GM12891 (cell line): ENCODE results near the gene GRIFIN.
"Not testable (repeated sequence)": the region's sequence is repeated elsewhere in the genome, so short reads cannot be mapped to it uniquely, and the experiment has no call there.

Source experiments
- DNase-seq: peaks from one replicate; pipeline ENCODE4 v3.0.0; 2011; ENCODE audit warnings: low spot score; ENCODE audit not compliant: insufficient read length
- FAIRE-seq: peaks from 2 replicates; lab custom pipeline; 2011; peaks lifted over from hg19 to GRCh38; lab: Jason Lieb, UNC
- PAX5 ChIP-seq: IDR thresholded peaks from 2 replicates; pipeline ENCODE4 v1.6.1; 2011; ENCODE audit warnings: low read length, moderate library complexity, mild to moderate bottlenecking; ENCODE audit not compliant: insufficient read depth, severe bottlenecking
- POLR2A ChIP-seq: IDR thresholded peaks from 2 replicates; pipeline ENCODE4 v1.6.1; 2011; ENCODE audit warnings: low read depth, low read length, control low read depth
- POLR2AphosphoS5 ChIP-seq: IDR thresholded peaks from 2 replicates; pipeline ENCODE4 v1.6.1; 2011; ENCODE audit warnings: low read depth, low read length, control low read depth
- POU2F2 ChIP-seq: IDR thresholded peaks from 2 replicates; pipeline ENCODE4 v1.6.1; 2011; ENCODE audit warnings: low read depth, mild to moderate bottlenecking, control low read depth, low read length, moderate library complexity
- SPI1 ChIP-seq: IDR thresholded peaks from 2 replicates; pipeline ENCODE4 v1.6.1; 2011; ENCODE audit warnings: low read depth, low read length, control low read depth
- TAF1 ChIP-seq: IDR thresholded peaks from 2 replicates; pipeline ENCODE4 v1.6.1; 2011; ENCODE audit warnings: low read depth, low read length, control low read depth

Gene GRIFIN

DNA sequence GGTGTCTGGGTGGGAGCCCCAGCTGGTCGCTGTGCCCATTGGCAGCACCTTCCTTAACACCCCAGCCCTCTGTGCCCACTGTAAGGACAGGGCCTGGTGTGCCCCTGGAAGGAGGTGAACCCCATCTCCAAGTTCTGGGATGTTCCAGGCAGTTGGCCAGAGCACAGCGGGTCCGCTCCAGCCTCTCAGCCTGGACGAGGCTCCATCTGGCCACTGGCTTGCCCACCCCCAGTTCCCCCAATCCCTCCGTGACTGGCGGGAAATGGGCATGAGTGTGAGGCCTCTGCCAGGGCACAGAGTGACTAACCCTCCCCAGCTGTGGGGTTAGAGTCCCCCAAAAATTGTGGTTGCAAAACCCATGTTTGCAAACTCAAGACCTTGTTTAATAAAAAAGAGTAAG lies 15.6 kb downstream of the GRIFIN start:
- TF ChIP-seq PAX5 (no peak), TAF1 (no peak), POLR2AphosphoS5 (no peak), POLR2A (no peak), POU2F2 (no peak), SPI1 (no peak)

DNA sequence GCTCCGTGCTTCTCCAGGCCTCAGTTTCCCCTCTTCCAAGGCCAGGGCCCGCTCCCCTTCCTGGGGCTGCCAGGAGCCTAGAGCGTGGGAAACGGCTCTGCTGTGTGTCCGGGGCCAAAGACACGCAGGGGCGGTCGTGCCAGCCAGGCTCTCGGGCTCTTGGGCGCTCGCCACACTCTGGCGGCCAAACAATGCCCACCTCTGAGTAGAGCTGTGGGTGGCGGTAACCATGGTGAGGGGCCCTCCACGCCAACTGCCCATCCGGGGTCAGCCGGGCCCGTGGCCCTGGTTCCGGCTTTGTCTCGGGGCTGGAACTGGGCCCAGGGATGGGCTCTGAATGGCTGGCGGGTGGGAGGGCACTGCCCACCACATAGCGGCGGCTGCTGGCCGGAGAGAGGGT lies 16.0 kb downstream of the GRIFIN start:
- no peak for FAIRE-seq
- TF ChIP-seq PAX5 = no peak
- DNase-seq = no peak

More for the DNA sequence above, 15.6 kb downstream of the GRIFIN start:
- FAIRE-seq (no peak), DNase-seq (no peak)

DNA sequence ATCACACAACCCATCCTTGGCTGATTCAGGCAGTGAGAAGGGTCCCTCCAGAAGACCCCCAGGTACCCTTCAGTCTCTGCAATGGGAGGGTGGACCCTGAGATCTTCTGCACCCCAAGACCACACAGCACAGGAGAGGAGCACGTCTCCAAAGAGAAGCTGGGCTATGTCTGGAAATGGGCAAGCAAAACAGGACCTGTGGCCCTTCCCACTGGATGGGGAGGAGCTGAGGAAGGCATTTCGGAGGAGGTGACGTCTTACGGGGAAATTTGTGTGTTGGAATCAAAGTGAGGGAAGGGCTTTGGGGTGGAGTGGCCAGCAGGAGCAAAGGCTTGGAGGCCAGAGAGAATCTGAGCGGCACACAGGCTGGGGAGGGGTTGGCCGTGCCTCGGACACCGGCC lies 16.5 kb downstream of the GRIFIN start:
- DNase-seq (no peak), FAIRE-seq (no peak)
- TF ChIP-seq TAF1 = no peak
- TF ChIP-seq POU2F2 = no peak
- no peak for TF ChIP-seq POLR2AphosphoS5
- TF ChIP-seq SPI1 = no peak
- TF ChIP-seq POLR2A = no peak
- TF ChIP-seq PAX5 = no peak

DNA sequence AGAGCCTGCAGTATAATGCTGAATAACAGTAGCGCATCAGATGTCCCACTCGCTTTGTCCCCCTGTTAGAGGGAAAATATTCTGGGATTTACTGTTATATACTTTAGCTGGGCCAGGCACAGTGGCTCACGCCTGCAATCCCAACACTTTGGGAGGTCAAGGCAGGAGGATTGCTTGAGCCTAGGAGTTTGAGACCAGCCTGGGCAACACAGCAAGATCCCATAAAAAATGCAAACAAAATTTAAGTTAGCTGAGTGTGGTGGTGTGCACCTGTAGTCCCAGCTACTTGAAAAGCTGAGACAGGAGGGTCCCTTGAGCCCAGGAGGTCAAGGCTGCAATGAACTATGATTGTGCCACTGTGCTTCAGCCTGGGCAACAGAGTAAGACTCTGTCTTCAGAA lies 22.3 kb downstream of the GRIFIN start:
- not testable (repeated sequence) for DNase-seq, FAIRE-seq

DNA sequence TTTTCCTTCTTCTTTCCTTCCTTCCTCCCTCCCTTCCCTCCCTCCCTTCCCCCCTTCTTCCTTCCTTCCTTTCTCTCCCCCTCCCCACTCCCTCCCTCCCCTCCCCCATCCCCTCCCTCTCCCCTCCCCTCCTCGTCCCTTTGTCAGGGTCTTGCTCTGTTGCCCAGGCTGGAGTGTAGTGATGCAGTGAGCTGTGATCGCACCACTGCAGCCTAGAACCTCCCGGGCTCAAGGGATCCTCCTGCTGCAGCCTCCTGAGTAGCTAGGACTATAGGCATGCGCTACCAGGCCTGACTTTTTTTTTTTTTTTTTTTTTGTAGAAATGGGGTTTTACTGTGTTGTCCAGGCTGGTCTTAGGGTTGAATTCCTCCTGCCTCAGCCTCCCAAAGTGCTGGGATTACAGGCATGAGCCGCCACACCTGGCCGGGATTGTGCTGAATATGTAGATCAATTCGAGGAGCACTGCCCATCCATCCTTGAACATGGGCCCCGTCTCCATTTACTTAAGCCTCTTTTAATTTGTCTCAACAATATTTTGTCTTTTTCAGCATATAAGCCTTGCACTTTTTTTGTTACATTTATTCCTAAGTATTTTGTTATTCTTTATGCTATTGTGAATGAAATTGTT lies 23.4 kb downstream of the GRIFIN start:
- FAIRE-seq = no peak
- no peak for DNase-seq
- TF ChIP-seq POLR2A = no peak
- TF ChIP-seq TAF1 = no peak
- TF ChIP-seq PAX5 = no peak
- TF ChIP-seq SPI1 = no peak
- TF ChIP-seq POLR2AphosphoS5 = no peak
- TF ChIP-seq POU2F2 = no peak

DNA sequence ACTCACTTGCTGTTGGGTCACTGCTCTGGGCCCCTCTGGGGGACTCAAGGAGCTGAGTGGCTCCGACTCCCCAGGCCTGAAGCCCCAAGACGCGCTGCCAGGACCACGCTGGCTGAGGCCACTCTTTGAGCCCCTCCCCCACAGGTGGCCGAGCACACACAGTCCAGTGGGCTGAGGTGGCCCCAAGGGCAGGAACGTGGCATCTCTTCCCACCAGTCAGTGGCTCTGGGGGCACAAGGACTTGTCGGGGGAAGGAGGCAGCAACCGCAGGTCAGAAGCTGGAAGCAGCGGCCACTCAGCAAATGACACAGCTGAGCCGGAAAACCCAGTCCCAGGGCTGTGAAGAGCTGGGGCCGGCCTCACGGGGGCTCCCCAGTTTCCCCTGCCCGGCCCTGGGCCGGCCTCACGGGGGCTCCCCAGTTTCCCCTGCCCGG lies 24.1 kb downstream of the GRIFIN start:
- DNase-seq (no peak), FAIRE-seq (no peak)
- TF ChIP-seq SPI1 (no peak), PAX5 (no peak), TAF1 (no peak), POU2F2 (no peak), POLR2AphosphoS5 (no peak), POLR2A (no peak)

DNA sequence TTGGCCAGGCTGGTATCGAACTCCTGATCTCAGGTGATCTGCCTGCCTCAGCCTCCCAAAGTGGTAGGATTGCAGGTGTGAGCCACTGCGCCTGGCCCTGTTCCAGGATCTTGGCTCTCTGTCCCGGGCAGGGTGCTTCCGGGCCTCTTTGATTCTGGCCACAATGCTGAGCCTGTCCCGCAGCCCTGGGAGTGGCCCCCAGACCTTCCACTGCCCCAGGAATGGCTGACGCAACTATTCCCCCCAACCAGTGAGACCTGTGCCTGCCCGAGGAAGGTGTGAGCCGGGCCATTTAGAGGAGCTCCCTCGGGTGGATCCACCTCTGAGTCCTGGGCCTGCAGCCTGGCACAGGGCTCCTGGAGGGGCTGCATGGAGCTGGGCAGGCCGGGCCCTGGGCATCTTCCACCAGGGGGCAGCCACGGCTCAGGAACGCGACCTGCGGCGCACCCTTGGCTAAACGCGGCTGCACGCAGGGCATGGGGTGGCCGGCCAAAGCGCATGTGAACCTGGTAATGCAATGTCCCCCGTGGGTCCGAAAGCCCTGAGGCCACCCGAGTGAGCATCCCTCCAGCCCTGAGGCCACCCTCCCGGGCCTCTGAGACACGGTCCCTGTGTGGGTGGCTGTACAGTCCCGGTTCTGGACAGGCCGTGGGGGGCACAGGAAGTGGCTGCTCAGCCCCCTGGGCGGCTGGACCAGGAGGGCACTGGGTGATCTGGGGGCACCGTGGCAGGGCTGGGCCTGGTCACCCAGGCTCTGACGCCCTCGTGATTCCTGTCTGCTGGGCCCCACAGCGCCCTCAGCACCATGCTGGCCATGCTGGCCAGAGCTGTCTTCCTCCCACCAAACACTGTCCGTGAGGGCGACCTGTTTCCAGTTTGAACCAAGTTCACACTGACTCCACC lies 24.8 kb downstream of the GRIFIN start:
- peak; percentile 93 for FAIRE-seq
- TF ChIP-seq POU2F2 = no peak
- TF ChIP-seq POLR2AphosphoS5 = no peak
- TF ChIP-seq PAX5 = no peak
- no peak for TF ChIP-seq TAF1
- no peak for TF ChIP-seq SPI1
- no peak for TF ChIP-seq POLR2A
- peak; percentile 94 for DNase-seq

DNA sequence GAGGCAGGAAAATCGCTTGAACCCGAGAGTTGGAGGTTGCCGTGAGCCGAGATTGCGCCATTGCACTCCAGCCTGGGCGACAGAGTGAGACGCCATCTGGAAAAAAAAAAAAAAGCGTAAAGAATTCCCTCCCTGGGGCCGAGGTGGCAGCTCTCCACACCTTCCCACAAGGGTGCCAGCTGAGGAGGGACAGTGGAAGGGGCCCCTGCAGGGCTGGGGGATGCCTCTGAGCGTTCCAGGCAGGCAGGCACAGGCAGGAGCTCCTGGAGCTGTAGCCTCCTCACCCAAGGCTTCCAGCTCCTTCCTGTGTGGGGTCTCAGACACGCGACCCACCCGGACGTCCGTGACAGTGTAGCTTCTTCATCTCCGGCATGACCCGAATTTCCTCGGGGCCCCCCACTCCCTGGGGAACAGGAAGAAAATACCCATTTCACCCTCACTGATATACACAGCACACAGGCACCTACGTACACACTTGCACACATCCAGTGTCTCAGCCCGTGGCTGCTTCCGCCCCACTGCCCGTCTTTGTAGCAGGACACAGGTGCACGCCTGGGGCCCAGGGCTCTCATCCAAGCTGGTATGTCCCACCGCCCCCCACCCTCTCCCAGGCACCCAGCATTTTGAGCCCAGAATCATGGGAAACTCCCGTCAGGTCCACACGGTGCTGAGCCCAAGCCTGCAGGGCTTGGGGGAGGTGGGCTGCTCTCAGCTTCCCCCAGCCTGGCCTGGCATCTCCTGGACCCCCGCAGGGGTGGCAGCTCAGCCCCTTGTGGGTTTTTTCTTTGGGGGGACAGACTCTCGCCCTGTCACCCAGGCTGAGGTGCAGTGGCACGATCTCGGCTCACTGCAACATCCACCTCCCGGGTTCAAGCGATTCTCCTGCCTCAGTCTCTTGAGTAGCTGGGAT lies 25.7 kb downstream of the GRIFIN start:
- no peak for TF ChIP-seq POU2F2
- TF ChIP-seq POLR2A = no peak
- no peak for TF ChIP-seq POLR2AphosphoS5
- TF ChIP-seq SPI1 = no peak
- DNase-seq = no peak
- no peak for FAIRE-seq

DNA sequence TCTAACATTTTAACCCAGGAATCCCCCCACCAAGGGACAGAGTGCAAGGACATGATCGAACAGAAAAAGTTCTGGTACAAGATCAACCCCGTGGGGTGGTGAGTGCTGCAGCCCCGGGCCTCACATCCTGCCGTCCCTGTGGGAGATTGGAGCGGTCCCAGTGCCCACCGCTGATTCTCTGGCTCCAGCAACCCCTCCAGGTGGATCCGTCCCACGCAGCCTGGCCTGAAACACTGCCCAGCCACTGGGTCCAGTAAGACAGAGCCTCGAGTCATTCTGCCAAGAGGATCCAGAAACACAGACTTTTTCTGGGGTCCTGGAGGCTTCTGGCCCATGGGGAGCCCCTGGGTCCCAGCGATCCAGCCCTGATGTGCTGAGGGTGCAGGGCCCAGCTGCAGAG lies 29.5 kb downstream of the GRIFIN start:
- TF ChIP-seq POU2F2 (no peak), PAX5 (no peak), POLR2AphosphoS5 (no peak), TAF1 (no peak), SPI1 (no peak), POLR2A (no peak)
- no peak for FAIRE-seq

DNA sequence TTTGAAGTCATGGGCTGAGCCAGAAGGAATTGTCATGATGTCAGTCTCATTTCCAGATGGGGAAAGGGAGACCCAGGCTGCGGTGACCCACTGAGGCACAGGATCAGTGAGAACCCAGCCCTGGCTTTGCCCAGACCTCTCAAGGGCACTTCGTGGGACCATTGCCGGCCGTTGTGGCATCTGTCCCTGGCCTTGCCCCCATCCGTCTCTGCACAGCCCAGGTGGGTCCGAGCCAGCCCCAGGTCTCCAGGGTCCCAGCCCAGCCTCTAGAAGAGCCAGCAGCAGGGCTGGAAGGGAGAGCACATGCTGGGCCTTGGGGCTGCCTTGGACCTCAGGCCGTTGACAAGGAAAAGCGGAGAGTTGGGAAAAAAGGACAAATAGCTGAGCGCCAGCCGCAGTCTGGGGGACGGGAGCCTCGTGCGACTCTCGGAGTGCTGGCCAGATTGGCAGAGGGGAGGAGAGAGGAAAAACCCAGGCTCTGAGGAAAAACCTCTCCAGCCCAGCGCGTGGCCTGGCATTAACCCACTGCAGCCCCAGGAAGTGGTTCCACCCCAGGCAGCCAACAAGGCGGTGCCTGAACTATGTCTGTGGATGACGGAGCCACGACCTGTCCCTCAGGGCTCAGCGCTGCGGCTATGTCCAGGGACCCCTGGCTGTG lies 30.2 kb downstream of the GRIFIN start:
- no peak for TF ChIP-seq POU2F2
- TF ChIP-seq TAF1 = no peak
- no peak for TF ChIP-seq SPI1
- TF ChIP-seq PAX5 = no peak
- TF ChIP-seq POLR2AphosphoS5 = no peak
- TF ChIP-seq POLR2A = no peak
- FAIRE-seq (no peak), DNase-seq (no peak)

More for the DNA sequence above, 29.5 kb downstream of the GRIFIN start:
- no peak for DNase-seq
